Activated T-helper 1 cell treated with Interleukin-2 at 50 U/mL for 16 hours (primary cell): ENCODE data around the gene CNTNAP5.

Experiments
- DNase-seq: peaks from one replicate; pipeline ENCODE4 v3.0.0-alpha.2; 2020; ENCODE audit warnings: low read depth

The CNTNAP5 gene

GRCh38 chr2:124063596-124063995, 38.5 kb downstream of the CNTNAP5 start:
- no peak for DNase-seq

GRCh38 chr2:124065636-124066035, 40.5 kb downstream of the CNTNAP5 start:
- no peak for DNase-seq

- DNase-seq: no peak
These were observed 41.7 kb downstream of the CNTNAP5 start for GRCh38 chr2:124066776-124067175.

- DNase-seq: no peak
These were observed 54.0 kb downstream of the CNTNAP5 start for GRCh38 chr2:124079045-124079444.

GRCh38 chr2:124080281-124081153, 55.4 kb downstream of the CNTNAP5 start:
- DNase-seq: no peak

- no peak for DNase-seq
These were observed 56.1 kb downstream of the CNTNAP5 start for GRCh38 chr2:124081154-124081716.

- DNase-seq: no peak
These were observed 63.5 kb downstream of the CNTNAP5 start for GRCh38 chr2:124088616-124089015.

GRCh38 chr2:124091721-124092120, 66.6 kb downstream of the CNTNAP5 start:
- DNase-seq: no peak

GRCh38 chr2:124092651-124093050, 67.6 kb downstream of the CNTNAP5 start:
- DNase-seq: no peak

- no peak for DNase-seq
These were observed 79.8 kb downstream of the CNTNAP5 start for GRCh38 chr2:124104914-124105313.

GRCh38 chr2:124112206-124112605, 87.1 kb downstream of the CNTNAP5 start:
- no peak for DNase-seq

GRCh38 chr2:124112966-124113365, 87.9 kb downstream of the CNTNAP5 start:
- no peak for DNase-seq

GRCh38 chr2:124120246-124120645, 95.2 kb downstream of the CNTNAP5 start:
- DNase-seq: no peak

GRCh38 chr2:124121106-124121505, 96.0 kb downstream of the CNTNAP5 start:
- DNase-seq: no peak

- no peak for DNase-seq
These were observed 96.7 kb downstream of the CNTNAP5 start for GRCh38 chr2:124121760-124122275.

GRCh38 chr2:124122340-124122739, 97.3 kb downstream of the CNTNAP5 start:
- DNase-seq: no peak

GRCh38 chr2:124131276-124131675, 106.2 kb downstream of the CNTNAP5 start:
- DNase-seq: no peak

- no peak for DNase-seq
These were observed 111.0 kb downstream of the CNTNAP5 start for GRCh38 chr2:124136110-124136509.

GRCh38 chr2:124138076-124138475, 113.0 kb downstream of the CNTNAP5 start:
- DNase-seq: no peak

- no peak for DNase-seq
These were observed 120.9 kb downstream of the CNTNAP5 start for GRCh38 chr2:124145982-124146381.

GRCh38 chr2:124147552-124147951, 122.5 kb downstream of the CNTNAP5 start:
- DNase-seq: no peak

GRCh38 chr2:124149571-124149970, 124.5 kb downstream of the CNTNAP5 start:
- no peak for DNase-seq

- DNase-seq: no peak
These were observed 126.6 kb downstream of the CNTNAP5 start for GRCh38 chr2:124151691-124152090.
